Thoracic aorta (tissue), 2 donors: ENCODE measurements around the gene ACSL6. TPM values are rescaled to one million over a fixed set of nuclear protein-coding genes. Genes with fewer than 3 reads are reported as not detected.
A peak's percentile ranks its signal among the peaks of the same experiment; 100 is the strongest.

Experiments used
- ATAC-seq: fragments of 150-250 bp; one replicate; pipeline ENCODE4 v1.8.0; 2017; ENCODE audit warnings: low read depth; ENCODE audit not compliant: insufficient number of reproducible peaks, low FRiP score
- DNase-seq: peaks from one replicate; pipeline ENCODE4 v3.0.0-alpha.2; 2020; ENCODE audit warnings: low spot score
- H3K27ac ChIP-seq, 2 donors: fragments of 200-600 bp; sonication (generic); 1 replicate in 1 of 2; 2 replicates in 1 of 2; pipeline ENCODE4 v1.5.1; 2016; ENCODE audit warnings: mild to moderate bottlenecking in 2 of 2, moderate library complexity in 2 of 2
- H3K27me3 ChIP-seq: fragments of 200-600 bp; sonication (generic); replicated peaks from 2 replicates; pipeline ENCODE4 v1.6.0; 2016; ENCODE audit warnings: mild to moderate bottlenecking; ENCODE audit not compliant: insufficient read depth
- H3K36me3 ChIP-seq: fragments of 200-600 bp; sonication (generic); one replicate; pipeline ENCODE4 v1.5.1; 2016
- H3K4me1 ChIP-seq, 2 donors: fragments of 200-600 bp; sonication (generic); 1 replicate in 1 of 2; 2 replicates in 1 of 2; pipeline versions ENCODE4 v1.5.1 to v1.6.0; 2016; ENCODE audit warnings: low read depth in 2 of 2, mild to moderate bottlenecking in 1 of 2; ENCODE audit not compliant: control insufficient read depth in 1 of 2
- H3K4me3 ChIP-seq: fragments of 200-600 bp; sonication (generic); 2 replicates; pipeline ENCODE4 v1.5.1; 2016; ENCODE audit warnings: mild to moderate bottlenecking
- H3K9me3 ChIP-seq: fragments of 200-600 bp; sonication (generic); 2 replicates; pipeline ENCODE4 v1.5.1; 2016
- total RNA-seq, 2 donors: library from RNA; depleted of rRNA; stranded (reverse); fragments of >200 nt; gene quantifications; one replicate each; pipeline versions ENCODE4 v1.1.0 to v1.2.3, GENCODE V29; 2016
- TF ChIP-seq, protein P1 (sequence below): fragments of 200-600 bp; sonication (generic); IDR thresholded peaks from one replicate; pipeline ENCODE4 v1.5.1; 2019; ENCODE audit warnings: antibody characterized with exemption

The ACSL6 gene
- total RNA-seq, 2 donors from 2014 or later: 1.6 TPM

DNA sequence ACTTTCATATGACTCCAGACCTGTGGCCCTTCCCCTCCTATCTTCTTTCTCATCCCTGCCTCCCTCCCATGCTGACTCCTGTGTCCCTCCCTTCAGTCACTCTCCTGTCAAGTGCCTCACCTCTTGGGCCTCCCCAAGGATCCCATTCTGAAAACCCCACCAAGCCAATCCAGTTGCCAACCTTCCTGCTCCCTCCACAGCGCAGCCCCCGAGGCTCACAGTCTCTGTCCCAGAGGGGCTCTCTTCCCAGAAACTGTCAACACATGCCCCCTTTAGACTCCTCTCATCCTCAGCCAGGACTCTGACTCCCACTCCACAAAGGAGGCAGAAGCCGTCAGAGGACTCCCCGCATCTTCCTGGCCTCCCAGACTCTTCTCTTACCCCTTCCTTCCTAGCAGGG lies 30.8 kb downstream of the ACSL6 start:
- no peaks in the 10 kb centered on the region for H3K9me3 ChIP-seq
- no peak overlapping the region for H3K4me3 ChIP-seq
- DNase-seq (no peak), ATAC-seq (no peak)
- TF ChIP-seq, protein P1, sequence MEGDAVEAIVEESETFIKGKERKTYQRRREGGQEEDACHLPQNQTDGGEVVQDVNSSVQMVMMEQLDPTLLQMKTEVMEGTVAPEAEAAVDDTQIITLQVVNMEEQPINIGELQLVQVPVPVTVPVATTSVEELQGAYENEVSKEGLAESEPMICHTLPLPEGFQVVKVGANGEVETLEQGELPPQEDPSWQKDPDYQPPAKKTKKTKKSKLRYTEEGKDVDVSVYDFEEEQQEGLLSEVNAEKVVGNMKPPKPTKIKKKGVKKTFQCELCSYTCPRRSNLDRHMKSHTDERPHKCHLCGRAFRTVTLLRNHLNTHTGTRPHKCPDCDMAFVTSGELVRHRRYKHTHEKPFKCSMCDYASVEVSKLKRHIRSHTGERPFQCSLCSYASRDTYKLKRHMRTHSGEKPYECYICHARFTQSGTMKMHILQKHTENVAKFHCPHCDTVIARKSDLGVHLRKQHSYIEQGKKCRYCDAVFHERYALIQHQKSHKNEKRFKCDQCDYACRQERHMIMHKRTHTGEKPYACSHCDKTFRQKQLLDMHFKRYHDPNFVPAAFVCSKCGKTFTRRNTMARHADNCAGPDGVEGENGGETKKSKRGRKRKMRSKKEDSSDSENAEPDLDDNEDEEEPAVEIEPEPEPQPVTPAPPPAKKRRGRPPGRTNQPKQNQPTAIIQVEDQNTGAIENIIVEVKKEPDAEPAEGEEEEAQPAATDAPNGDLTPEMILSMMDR: no peak
- H3K27ac ChIP-seq: no peak overlapping the region
- H3K4me1 ChIP-seq: peaks cover 5 to 36% of the 10 kb centered on the region in 2 donors
- no peaks in the 10 kb centered on the region for H3K36me3 ChIP-seq
- H3K27me3 ChIP-seq: no peaks in the 10 kb centered on the region

DNA sequence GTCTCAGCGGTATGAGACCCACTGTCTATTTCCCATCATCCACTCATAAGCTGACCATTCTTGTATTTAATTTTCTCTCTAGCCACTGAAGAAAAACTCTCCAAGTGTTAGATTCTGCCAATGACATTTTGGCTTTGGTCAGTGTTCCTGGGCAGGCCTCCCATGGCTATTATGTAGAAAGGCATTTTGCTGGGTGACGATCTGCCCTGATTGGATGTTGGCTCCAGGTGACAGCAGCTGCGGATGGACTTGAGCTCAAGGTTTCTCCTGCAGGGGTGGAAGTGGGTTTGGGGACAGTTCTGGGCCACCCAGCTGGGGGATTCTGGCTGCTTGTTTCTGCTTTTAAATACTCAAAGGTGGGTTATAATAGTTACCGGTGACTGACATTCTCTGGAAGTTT lies 31.6 kb downstream of the ACSL6 start:
- Histone ChIP-seq H3K27me3 (no peaks in the 10 kb centered on the region), H3K27ac (no peak overlapping the region), H3K9me3 (no peaks in the 10 kb centered on the region), H3K36me3 (no peaks in the 10 kb centered on the region), H3K4me1 (peaks cover 5 to 36% of the 10 kb centered on the region in 2 donors), H3K4me3 (no peak overlapping the region)
- TF ChIP-seq, protein P1: no peak
- no peak for ATAC-seq
- no peak for DNase-seq

DNA sequence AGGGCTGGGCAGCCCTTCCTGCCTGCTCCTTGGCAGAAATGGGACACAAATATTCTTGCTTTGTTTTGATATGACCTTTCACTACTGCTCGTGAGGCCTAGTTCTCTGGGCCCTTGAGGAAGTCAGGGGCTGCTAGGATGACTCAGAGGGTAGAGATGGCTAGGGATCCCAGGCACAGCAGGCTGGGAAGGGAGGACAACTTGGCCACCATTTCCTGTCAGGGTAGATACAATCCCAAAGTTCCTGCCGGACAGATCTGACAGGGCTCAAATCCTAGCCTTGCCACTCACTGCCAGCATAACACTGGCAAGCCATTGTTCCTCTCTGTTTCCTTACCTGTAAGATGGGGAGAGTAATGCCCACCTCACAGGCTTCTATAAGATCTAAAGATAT lies 34.2 kb downstream of the ACSL6 start:
- Histone ChIP-seq H3K4me1 (peaks cover 0 to 15% of the 10 kb centered on the region in 2 donors), H3K4me3 (no peak overlapping the region), H3K27ac (peak overlapping the region; percentile 31 to 42), H3K9me3 (no peaks in the 10 kb centered on the region), H3K27me3 (no peaks in the 10 kb centered on the region), H3K36me3 (no peaks in the 10 kb centered on the region)
- DNase-seq (no peak), ATAC-seq (no peak)
- TF ChIP-seq, protein P1: no peak

DNA sequence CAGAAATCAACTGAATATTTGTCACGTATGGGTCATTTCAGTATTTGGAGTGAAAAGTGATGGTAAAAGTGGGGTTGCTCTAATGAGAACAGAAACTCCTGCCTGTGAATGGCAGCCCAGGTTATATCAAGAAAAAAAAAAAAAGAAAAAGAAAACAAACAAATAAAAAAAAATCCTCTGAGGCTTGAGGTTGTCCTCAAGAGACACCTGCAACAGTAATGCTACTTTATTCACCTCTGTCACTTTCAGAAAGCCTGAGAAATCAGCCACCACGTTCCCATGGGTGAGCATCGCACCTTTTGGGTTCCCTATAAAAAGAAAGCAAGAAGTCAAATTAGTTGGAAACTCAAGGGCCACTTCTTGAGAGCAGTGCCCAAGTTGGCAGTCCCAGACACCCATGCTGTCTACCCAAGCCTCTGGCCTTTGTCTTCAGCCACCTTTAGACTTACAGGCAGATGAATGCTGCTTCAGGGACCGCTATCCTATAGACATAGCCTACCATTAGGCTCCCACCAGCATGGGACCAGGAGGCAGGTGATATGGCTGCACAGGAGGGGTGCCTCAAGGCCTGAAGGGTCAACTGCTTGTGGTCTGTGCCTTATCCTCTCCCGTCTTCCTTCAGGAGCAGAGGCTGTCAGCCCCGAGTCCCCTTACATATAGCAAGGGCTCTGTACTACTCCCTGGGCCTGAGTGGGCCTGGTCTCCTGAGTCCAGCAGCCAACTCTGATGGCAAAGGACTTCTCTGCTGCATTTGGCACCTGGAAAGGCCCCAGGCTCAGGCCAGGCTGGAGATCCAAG lies 34.8 kb downstream of the ACSL6 start:
- H3K4me3 ChIP-seq: no peak overlapping the region
- ATAC-seq (no peak), DNase-seq (no peak)
- no peaks in the 10 kb centered on the region for H3K36me3 ChIP-seq
- H3K27me3 ChIP-seq: no peaks in the 10 kb centered on the region
- H3K27ac ChIP-seq: peak overlapping the region; percentile 31 to 42
- no peaks in the 10 kb centered on the region for H3K9me3 ChIP-seq
- peaks cover 0 to 15% of the 10 kb centered on the region in 2 donors for H3K4me1 ChIP-seq
- TF ChIP-seq, protein P1: no peak

DNA sequence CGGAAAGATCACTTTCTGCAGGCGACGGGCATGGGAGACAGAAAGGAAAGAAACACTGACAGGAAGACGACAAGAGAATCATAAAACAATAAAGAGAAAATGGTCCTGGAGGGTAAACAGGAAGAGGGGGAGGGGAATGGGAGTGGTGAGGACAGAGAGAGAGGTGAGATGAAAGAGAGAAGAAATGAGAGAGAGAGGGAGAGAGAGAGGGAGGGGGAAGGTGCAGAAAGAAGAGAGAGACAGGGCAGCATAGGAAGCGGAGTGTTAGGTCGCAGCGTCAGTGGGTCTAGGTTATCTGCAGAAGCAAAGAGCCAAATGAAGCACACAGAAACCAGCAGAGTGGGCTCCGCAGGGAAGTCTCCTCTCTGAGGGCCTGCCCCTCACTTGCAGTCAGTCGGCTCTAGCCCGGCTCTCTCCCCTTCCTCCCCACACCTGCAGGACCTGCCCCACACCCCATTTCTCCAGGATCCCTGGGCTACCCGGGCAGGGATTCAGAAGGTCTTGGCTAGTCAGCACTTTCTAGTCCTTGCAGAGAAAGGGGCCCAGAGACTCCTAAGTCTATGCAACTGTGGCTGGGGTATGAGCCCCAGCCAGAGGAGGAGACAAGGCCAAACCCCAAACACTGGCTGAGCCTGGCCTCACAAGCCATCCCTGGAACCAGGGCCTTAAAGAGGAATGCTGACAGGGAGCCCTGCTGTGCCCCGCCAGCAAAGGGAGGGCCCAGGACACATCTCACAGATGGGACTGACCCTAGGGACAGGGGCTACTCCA lies 36.3 kb downstream of the ACSL6 start:
- DNase-seq: no peak
- no peaks in the 10 kb centered on the region for H3K27me3 ChIP-seq

More for the DNA sequence above, 36.3 kb downstream of the ACSL6 start:
- ATAC-seq: no peak
- Histone ChIP-seq H3K4me1 (peaks cover 0 to 15% of the 10 kb centered on the region in 2 donors), H3K9me3 (no peaks in the 10 kb centered on the region), H3K4me3 (no peak overlapping the region), H3K27ac (no peak overlapping the region), H3K36me3 (no peaks in the 10 kb centered on the region)
- TF ChIP-seq, protein P1: no peak
